Measurements from ENCODE around the gene SYVN1.
A peak's percentile ranks its signal among the peaks of the same experiment; 100 is the strongest.
"Not testable (repeated sequence)": the region's sequence is repeated elsewhere in the genome, so short reads cannot be mapped to it uniquely, and the experiment has no call there.

Gene SYVN1

GRCh38 chr11:65150509-65151299 is 16.4 kb upstream of the SYVN1 start:
- DNase-seq = peak; percentile 98

GRCh38 chr11:65150131-65150508 is 15.8 kb upstream of the SYVN1 start:
- DNase-seq = not testable (repeated sequence)

GRCh38 chr11:65148657-65149056 is 14.3 kb upstream of the SYVN1 start:
- no peak for DNase-seq

GRCh38 chr11:65147352-65148075 is 13.2 kb upstream of the SYVN1 start:
- DNase-seq = no peak

GRCh38 chr11:65141896-65142494 is 7.7 kb upstream of the SYVN1 start:
- no peak for DNase-seq

GRCh38 chr11:65136515-65137096 is 2.3 kb upstream of the SYVN1 start:
- no peak for DNase-seq

- no peak for DNase-seq
These were observed 1.4 kb upstream of the SYVN1 start for GRCh38 chr11:65135633-65136145.

GRCh38 chr11:65134952-65135632 is 773 bp upstream of the SYVN1 start:
- peak; percentile 98 for DNase-seq

GRCh38 chr11:65133724-65134123 is 595 bp downstream of the SYVN1 start:
- no peak for DNase-seq

- DNase-seq = peak; percentile 76
These were observed 1.2 kb downstream of the SYVN1 start for GRCh38 chr11:65132988-65133700.

- DNase-seq = no peak
These were observed 1.9 kb downstream of the SYVN1 start for GRCh38 chr11:65132238-65132987.

GRCh38 chr11:65131895-65132237 is 2.5 kb downstream of the SYVN1 start:
- DNase-seq = no peak

GRCh38 chr11:65131417-65131776 is 2.9 kb downstream of the SYVN1 start:
- no peak for DNase-seq

- DNase-seq = no peak
These were observed 3.5 kb downstream of the SYVN1 start for GRCh38 chr11:65130631-65131416.

- DNase-seq = no peak
These were observed 4.5 kb downstream of the SYVN1 start for GRCh38 chr11:65129649-65130441.

GRCh38 chr11:65128182-65129145 is 5.9 kb downstream of the SYVN1 start:
- no peak for DNase-seq

GRCh38 chr11:65127473-65128181 is 6.7 kb downstream of the SYVN1 start:
- no peak for DNase-seq

Data from hematopoietic multipotent progenitor cell treated with erythropoietin and hydrocortisone succinate and interleukin-3 and kit ligand, for 4 days (in vitro differentiated cells).